Esophagus muscularis mucosa (tissue), 3 donors: ENCODE results near the gene THSD7A.

ENCODE experiments used
- POLR2A ChIP-seq: fragments of 450-650 bp; IDR thresholded peaks from one replicate; pipeline ENCODE4 v1.6.1; 2017; ENCODE audit warnings: antibody characterized with exemption, moderate library complexity, mild to moderate bottlenecking, low read depth
- POLR2AphosphoS5 ChIP-seq, 2 donors: sonication (generic); formaldehyde crosslinking; IDR thresholded peaks; one replicate each; pipeline ENCODE4 v1.6.1; 2017; ENCODE audit warnings: antibody characterized with exemption in 2 of 2
- TF ChIP-seq, protein P1 (sequence below), 3 experiments: fragments of 200-600 bp in 2 of 3; fragments of 450-650 bp in 1 of 3; sonication (generic) in 2 of 3; IDR thresholded peaks; one replicate each; pipeline ENCODE4 v1.5.1; 2017 to 2019; ENCODE audit warnings: antibody characterized with exemption in 3 of 3, mild to moderate bottlenecking in 2 of 3, moderate library complexity in 1 of 3

- no peak for TF ChIP-seq POLR2AphosphoS5 (IDR thresholded peaks at IDR 0.05)
- TF ChIP-seq, protein P1, sequence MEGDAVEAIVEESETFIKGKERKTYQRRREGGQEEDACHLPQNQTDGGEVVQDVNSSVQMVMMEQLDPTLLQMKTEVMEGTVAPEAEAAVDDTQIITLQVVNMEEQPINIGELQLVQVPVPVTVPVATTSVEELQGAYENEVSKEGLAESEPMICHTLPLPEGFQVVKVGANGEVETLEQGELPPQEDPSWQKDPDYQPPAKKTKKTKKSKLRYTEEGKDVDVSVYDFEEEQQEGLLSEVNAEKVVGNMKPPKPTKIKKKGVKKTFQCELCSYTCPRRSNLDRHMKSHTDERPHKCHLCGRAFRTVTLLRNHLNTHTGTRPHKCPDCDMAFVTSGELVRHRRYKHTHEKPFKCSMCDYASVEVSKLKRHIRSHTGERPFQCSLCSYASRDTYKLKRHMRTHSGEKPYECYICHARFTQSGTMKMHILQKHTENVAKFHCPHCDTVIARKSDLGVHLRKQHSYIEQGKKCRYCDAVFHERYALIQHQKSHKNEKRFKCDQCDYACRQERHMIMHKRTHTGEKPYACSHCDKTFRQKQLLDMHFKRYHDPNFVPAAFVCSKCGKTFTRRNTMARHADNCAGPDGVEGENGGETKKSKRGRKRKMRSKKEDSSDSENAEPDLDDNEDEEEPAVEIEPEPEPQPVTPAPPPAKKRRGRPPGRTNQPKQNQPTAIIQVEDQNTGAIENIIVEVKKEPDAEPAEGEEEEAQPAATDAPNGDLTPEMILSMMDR (IDR thresholded peaks at IDR 0.05) = no peak
- no peak for TF ChIP-seq POLR2A
Measured at GRCh38 chr7:11327633-11328032, 504.4 kb downstream of the THSD7A start.
